Activated naive CD4-positive, alpha-beta T cell treated with anti-CD3 and anti-CD28 coated beads, Interleukin-2, amount 50 U/mL, for 72 hours (primary cell): ENCODE measurements around the gene GBP2. TPM values are rescaled to one million over a fixed set of nuclear protein-coding genes. Genes with fewer than 3 reads are reported as not detected.
"Not testable (repeated sequence)": the region's sequence is repeated elsewhere in the genome, so short reads cannot be mapped to it uniquely, and the experiment has no call there.

Source experiments
- ATAC-seq, 2 donors: fragments of 150-1000 bp; cut with Tn5 transposase; 2 replicates each; pipeline ENCODE4 v1.10.0; 2021; ENCODE audit warnings: mild to moderate bottlenecking in 2 of 2, moderate library complexity in 2 of 2
- DNase-seq, 2 donors: peaks; one replicate each; pipeline ENCODE4 v3.0.0; 2021 to 2022; ENCODE audit warnings: low spot score in 2 of 2
- H3K27ac Mint-ChIP-seq, 2 donors: one replicate each; pipeline ENCODE4 v1.8.0; 2022; ENCODE audit warnings: mild to moderate bottlenecking in 2 of 2, mixed read lengths in 2 of 2
- H3K36me3 Mint-ChIP-seq, 2 donors: one replicate each; pipeline ENCODE4 v1.8.0; 2022; ENCODE audit warnings: mixed read lengths in 2 of 2
- H3K9me3 Mint-ChIP-seq, 2 donors: one replicate each; pipeline ENCODE4 v1.8.0; 2022; ENCODE audit warnings: mixed read lengths in 2 of 2
- total RNA-seq, 2 donors: library from RNA; stranded (reverse); gene quantifications; one replicate each; pipeline ENCODE4 v1.2.3, GENCODE V29; 2022

GBP2 gene
- total RNA-seq, 2 donors from 2014 or later = 279 to 294 TPM

DNA sequence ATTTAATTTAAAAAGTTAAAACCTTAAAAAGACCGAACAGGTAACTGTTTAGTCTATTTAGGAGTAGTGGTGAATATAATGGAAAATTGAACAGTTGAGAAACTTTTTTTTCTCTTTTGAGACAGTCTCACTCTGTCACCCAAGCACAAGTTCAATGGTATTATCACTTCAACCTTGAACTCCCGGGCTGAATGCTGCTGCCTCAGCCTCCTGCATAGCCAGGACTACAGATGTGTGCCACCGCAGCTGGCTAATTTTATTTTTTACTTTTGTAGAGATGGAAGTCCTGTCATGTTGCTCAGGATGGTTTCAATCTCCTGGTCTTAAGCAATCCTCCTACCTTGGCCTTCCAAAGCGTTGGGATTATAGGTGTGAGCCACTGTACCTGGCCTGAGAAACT, 16.2 kb upstream of the GBP2 start:
- no peak for DNase-seq
- no peak for ATAC-seq
- Mint-ChIP-seq H3K36me3 (peaks cover 5 to 8% of the 10 kb centered on the region in 2 donors), H3K9me3 (peaks cover 0 to 10% of the 10 kb centered on the region in 2 donors), H3K27ac (no peak overlapping the region)

DNA sequence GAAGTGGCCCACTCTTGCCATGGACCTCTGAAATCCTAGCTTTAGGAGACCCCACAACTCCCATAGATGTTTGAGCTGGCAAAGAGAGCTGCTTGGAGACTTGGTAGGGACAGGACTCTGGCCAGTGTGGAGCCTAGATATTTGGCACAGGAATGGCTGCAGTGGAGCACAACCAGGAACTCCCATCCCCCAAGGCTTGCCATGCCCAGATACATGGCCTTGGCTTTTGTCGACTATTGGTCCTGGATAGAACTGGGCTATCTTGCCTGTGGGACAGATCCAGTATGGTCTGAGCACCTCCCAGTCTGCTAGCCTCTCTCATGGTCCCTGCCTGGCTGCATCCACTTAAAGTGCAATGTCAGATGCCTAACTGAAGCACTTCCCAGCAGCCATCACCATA, 7.8 kb upstream of the GBP2 start:
- Mint-ChIP-seq H3K27ac (no peak overlapping the region), H3K36me3 (peaks cover 24 to 34% of the 10 kb centered on the region in 2 donors), H3K9me3 (peaks cover 16 to 29% of the 10 kb centered on the region in 2 donors)
- DNase-seq = no peak
- no peak for ATAC-seq

DNA sequence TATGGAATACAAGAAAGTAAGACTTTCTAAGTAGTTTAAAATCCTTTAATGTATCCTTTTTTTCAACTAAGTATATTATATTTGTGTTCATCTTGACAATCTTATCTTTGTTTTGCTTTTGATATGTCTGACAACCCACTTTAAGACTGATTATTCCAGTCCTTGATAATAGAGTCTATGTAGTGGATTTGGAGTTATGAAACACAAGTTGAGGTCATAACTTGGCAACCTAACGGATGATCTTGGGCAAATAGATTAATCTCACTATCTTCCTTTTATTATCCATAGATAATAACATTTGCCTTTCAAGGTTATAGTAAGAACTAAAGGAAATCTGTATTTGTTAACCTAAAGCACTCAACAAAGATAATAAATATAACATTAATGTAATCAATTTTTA, 4.8 kb upstream of the GBP2 start:
- Mint-ChIP-seq H3K27ac (peak overlapping the region in 1 of 2 donors; percentile 98), H3K9me3 (peaks cover 16% of the 10 kb centered on the region in 2 donors), H3K36me3 (peaks cover 31 to 33% of the 10 kb centered on the region in 2 donors)
- DNase-seq = no peak
- ATAC-seq = no peak

DNA sequence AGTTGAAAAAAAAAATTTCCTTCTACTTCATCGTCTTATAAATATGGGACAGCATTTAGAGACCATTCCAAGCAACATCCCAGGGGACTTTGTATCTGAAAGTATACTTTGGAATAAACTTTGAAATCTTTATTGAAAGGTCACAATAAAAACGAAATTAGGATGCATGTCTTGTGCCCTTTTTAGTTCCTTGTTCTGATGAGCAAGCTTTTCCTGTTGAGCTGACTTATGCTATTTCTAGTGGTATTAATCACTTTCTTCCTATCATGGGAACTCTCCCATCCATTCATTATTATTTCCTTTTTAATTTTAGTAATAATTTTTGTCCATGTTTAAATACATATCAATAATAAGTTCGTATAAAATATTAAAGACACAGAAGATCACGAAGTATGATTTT, 4.0 kb upstream of the GBP2 start:
- ATAC-seq (no peak), DNase-seq (no peak)
- H3K36me3 Mint-ChIP-seq = peaks cover 32 to 37% of the 10 kb centered on the region in 2 donors
- H3K27ac Mint-ChIP-seq = peak overlapping the region in 1 of 2 donors; percentile 98
- H3K9me3 Mint-ChIP-seq = peaks cover 11 to 14% of the 10 kb centered on the region in 2 donors

DNA sequence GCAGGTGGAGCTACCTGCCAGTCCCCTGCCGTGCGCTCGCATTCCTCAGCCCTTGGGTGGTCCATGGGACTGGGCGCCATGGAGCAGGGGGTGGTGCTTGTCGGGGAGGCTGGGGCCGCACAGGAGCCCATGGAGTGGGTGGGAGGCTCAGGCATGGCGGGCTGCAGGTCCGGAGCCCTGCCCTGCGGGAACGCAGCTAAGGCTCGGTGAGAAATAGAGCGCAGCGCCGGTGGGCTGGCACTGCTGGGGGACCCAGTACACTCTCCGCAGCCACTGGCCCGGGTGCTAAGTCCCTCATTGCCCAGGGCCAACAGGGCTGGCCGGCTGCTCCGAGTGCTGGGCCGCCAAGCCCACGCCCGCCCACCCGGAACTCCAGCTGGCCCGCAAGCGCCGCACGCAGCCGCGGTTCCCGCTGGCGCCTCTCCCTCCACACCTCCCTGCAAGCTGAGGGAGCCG, 2.1 kb upstream of the GBP2 start:
- DNase-seq, H3K9me3 Mint-ChIP-seq, ATAC-seq: not testable (repeated sequence)
- peaks cover 41 to 42% of the 10 kb centered on the region in 2 donors for H3K36me3 Mint-ChIP-seq
- peak overlapping the region in 1 of 2 donors; percentile 98 for H3K27ac Mint-ChIP-seq

DNA sequence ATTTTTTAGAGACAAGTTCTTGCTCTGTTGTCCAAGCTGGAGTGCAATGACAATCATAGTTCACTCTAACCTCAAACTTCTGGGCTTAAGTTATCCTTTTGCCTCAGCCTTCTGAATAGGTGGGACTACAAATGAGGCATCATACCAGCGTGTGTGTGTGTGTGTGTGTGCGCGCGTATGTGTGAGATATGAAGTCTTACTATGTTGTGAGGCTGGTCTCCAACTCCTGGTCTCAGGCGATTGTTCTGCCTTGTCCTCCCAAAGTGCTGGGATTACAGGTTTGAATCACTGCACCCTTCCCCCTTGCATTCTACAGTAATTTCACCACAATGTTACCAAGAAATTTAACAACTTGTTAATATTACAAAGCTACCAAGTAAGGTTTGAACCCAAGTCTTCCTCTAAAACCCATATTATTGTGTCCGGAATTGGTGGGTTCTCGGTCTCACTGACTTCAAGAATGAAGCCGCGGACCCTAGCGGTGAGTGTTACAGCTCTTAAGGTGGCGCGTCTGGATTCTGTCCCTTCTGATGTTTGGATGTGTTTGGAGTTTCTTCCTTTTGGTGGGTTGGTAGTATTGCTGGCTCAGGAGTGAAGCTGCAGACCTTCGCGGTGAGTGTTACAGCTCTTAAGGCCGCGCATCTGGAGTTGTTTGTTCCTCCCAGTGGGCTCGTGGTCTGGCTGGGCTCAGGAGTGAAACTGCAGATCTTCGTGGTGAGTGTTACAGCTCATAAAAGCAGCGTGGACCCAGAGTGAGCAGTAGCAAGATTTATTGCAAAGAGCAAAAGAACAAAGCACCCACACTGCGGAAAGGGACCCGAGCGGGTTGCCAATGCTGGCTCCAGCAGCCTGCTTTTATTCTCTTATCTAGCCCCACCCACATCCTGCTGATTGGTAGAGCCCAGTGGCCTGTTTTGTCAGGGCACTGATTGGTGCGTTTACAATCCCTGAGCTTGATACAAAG, 970 bp upstream of the GBP2 start:
- peaks cover 47 to 54% of the 10 kb centered on the region in 2 donors for H3K36me3 Mint-ChIP-seq
- ATAC-seq (peak; percentile 59 to 72), DNase-seq (peak; percentile 84 to 87)
- peak overlapping the region; percentile 98 to 100 for H3K27ac Mint-ChIP-seq
- not testable (repeated sequence) for H3K9me3 Mint-ChIP-seq

GRCh38 chr1:89125240-89125912, 538 bp downstream of the GBP2 start:
- peak overlapping the region; percentile 98 to 100 for H3K27ac Mint-ChIP-seq
- no peak for DNase-seq
- peak; percentile 7 to 28 for ATAC-seq
- peaks cover 47 to 64% of the 10 kb centered on the region in 2 donors for H3K36me3 Mint-ChIP-seq
- peaks cover 0 to 4% of the 10 kb centered on the region in 2 donors for H3K9me3 Mint-ChIP-seq

GRCh38 chr1:89121641-89122040, 4.3 kb downstream of the GBP2 start:
- Mint-ChIP-seq H3K9me3 (no peaks in the 10 kb centered on the region), H3K36me3 (peaks cover 30 to 53% of the 10 kb centered on the region in 2 donors), H3K27ac (no peak overlapping the region)
- no peak for DNase-seq
- no peak for ATAC-seq

GRCh38 chr1:89114662-89115061, 11.3 kb downstream of the GBP2 start:
- DNase-seq (no peak), ATAC-seq (peak; percentile 50 to 66)
- peaks cover 41 to 57% of the 10 kb centered on the region in 2 donors for H3K36me3 Mint-ChIP-seq
- H3K27ac Mint-ChIP-seq = peak overlapping the region in 1 of 2 donors; percentile 11
- H3K9me3 Mint-ChIP-seq = peaks cover 3 to 4% of the 10 kb centered on the region in 2 donors

- H3K9me3 Mint-ChIP-seq = peaks cover 3 to 4% of the 10 kb centered on the region in 2 donors
- peak overlapping the region in 1 of 2 donors; percentile 28 for H3K27ac Mint-ChIP-seq
- DNase-seq = no peak
- no peak for ATAC-seq
- H3K36me3 Mint-ChIP-seq = peaks cover 56 to 73% of the 10 kb centered on the region in 2 donors
These were observed 12.9 kb downstream of the GBP2 start for GRCh38 chr1:89112871-89113613.

DNA sequence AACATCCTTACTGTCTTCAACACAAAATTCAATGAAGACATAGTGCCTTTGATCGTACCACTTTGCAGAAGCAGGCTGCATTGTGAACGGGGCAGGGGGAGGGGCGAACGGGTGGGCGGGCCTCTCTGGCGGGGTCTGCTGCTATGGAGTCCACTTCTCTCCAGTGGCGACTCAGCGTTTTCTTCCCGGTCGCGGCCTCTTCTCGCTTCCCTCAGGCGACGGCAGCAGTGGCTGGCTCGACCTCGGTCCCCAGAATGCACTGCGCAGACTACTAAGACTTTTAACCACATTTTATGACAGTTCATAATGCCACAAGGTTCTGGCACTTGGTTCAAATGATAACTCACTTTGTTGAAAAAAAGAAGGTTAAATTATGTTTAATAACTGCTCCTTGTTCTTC, 21.2 kb downstream of the GBP2 start:
- peaks cover 40 to 65% of the 10 kb centered on the region in 2 donors for H3K36me3 Mint-ChIP-seq
- H3K27ac Mint-ChIP-seq = peak overlapping the region; percentile 23 to 39
- ATAC-seq = no peak

DNA sequence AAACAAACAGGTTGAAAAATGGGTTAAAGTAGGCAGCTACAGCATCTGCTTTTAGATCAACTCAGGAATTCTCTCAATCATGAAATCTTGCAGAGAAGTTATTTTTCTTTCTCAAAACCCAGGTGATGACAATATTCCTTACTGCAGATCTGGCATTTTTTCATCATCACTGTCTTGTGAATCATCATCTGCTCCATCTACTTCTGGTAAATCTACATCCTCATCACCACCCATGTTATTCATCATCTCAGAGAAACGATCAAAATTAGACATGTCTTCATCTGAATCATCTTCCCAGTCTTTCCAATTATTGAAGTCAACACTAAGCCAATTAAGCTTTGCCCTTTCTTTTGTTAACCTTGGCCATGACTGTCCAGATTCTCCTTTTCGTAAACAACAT, 21.8 kb downstream of the GBP2 start:
- ATAC-seq = peak; percentile 75 to 77
- no peak for DNase-seq
- H3K36me3 Mint-ChIP-seq = peaks cover 34 to 59% of the 10 kb centered on the region in 2 donors
- H3K9me3 Mint-ChIP-seq = peaks cover 0 to 22% of the 10 kb centered on the region in 2 donors
- H3K27ac Mint-ChIP-seq = peak overlapping the region in 1 of 2 donors; percentile 23

More for the DNA sequence above, 21.2 kb downstream of the GBP2 start:
- DNase-seq = no peak
- peaks cover 0 to 17% of the 10 kb centered on the region in 2 donors for H3K9me3 Mint-ChIP-seq

GRCh38 chr1:89102021-89102420, 23.9 kb downstream of the GBP2 start:
- ATAC-seq (peak in 1 of 2 donors; percentile 53), DNase-seq (no peak)
- Mint-ChIP-seq H3K9me3 (peaks cover 4 to 28% of the 10 kb centered on the region in 2 donors), H3K36me3 (peaks cover 23 to 44% of the 10 kb centered on the region in 2 donors), H3K27ac (no peak overlapping the region)

DNA sequence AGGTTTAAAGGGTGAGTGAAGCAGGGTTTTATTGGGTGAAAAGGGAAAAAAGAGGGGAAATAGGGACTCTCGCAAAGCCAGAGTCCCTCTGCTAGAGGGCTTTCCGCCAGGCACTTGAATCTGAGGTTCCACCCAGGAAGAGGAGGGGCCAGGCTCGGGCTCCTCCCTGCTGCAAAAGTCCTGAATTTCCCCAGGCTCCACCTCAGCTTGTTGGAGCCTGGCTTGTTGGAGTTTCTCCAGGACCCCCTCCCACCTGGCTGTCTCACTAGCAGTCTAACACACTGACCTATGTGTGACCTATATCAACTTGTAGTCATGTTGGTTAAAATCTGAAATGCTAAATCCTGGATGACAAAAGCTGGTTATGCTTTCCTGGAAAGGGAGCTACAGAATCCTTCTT, 25.5 kb downstream of the GBP2 start:
- DNase-seq = no peak
- H3K36me3 Mint-ChIP-seq = peaks cover 16 to 43% of the 10 kb centered on the region in 2 donors
- no peak for ATAC-seq
- peaks cover 4 to 20% of the 10 kb centered on the region in 2 donors for H3K9me3 Mint-ChIP-seq
- H3K27ac Mint-ChIP-seq = no peak overlapping the region

GRCh38 chr1:89098857-89099256, 27.1 kb downstream of the GBP2 start:
- ATAC-seq (no peak), DNase-seq (no peak)
- peaks cover under 1 to 28% of the 10 kb centered on the region in 2 donors for H3K36me3 Mint-ChIP-seq
- no peak overlapping the region for H3K27ac Mint-ChIP-seq
- peaks cover 4 to 14% of the 10 kb centered on the region in 2 donors for H3K9me3 Mint-ChIP-seq

- peaks cover 4 to 11% of the 10 kb centered on the region in 2 donors for H3K9me3 Mint-ChIP-seq
- H3K27ac Mint-ChIP-seq = no peak overlapping the region
- DNase-seq = no peak
- ATAC-seq = no peak
- peaks cover 0 to 21% of the 10 kb centered on the region in 2 donors for H3K36me3 Mint-ChIP-seq
These were observed 30.2 kb downstream of the GBP2 start for GRCh38 chr1:89095737-89096136.
